ENCODE data around the gene DLEC1.

DNA sequence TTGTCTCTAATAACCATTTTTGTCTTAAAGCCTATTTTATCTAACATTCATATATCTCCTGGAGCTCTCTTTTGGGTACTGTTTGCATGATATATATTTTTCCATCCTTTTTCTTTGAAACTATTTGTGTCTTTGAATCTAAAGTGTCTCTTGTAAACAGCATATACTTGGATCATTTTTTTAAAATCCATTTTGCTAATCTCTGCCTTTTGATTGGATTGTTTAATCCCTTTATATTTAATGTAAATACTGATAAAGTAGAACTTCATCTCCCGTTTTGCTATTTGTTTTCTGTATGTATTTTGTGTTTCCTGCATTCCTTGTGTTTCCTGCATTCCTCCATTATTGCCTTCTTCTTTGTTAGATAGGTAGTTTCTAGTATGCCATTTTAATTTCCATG is 66.5 kb downstream of the DLEC1 start:
- no peak for TF ChIP-seq POLR2AphosphoS5 (IDR thresholded peaks at IDR 0.05; ENCODE audit: low read depth, low read length)
- TF ChIP-seq, protein P1, sequence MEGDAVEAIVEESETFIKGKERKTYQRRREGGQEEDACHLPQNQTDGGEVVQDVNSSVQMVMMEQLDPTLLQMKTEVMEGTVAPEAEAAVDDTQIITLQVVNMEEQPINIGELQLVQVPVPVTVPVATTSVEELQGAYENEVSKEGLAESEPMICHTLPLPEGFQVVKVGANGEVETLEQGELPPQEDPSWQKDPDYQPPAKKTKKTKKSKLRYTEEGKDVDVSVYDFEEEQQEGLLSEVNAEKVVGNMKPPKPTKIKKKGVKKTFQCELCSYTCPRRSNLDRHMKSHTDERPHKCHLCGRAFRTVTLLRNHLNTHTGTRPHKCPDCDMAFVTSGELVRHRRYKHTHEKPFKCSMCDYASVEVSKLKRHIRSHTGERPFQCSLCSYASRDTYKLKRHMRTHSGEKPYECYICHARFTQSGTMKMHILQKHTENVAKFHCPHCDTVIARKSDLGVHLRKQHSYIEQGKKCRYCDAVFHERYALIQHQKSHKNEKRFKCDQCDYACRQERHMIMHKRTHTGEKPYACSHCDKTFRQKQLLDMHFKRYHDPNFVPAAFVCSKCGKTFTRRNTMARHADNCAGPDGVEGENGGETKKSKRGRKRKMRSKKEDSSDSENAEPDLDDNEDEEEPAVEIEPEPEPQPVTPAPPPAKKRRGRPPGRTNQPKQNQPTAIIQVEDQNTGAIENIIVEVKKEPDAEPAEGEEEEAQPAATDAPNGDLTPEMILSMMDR (IDR thresholded peaks at IDR 0.05): no peak
